ENCODE measurements around the gene LRRC9. TPM values are rescaled to one million over a fixed set of nuclear protein-coding genes. Genes with fewer than 3 reads are reported as not detected.
"Not testable (repeated sequence)": the region's sequence is repeated elsewhere in the genome, so short reads cannot be mapped to it uniquely, and the experiment has no call there.

LRRC9 gene
- total RNA-seq, 4 donors from 2014 or later = not detected

GRCh38 chr14:60095781-60096450 is 176.0 kb downstream of the LRRC9 start:
- H3K9me3 ChIP-seq = no peaks in the 10 kb centered on the region
- no peak overlapping the region for H3K27ac ChIP-seq (replicated peaks in 1 of 4)
- H3K36me3 ChIP-seq = peaks cover 0 to 13% (median 8%) of the 10 kb centered on the region in 4 donors
- intact Hi-C loops (cut with DNase I) = no loop called here
- 44% methylated on average over 3 of the region's 3 CpGs for WGBS
- no peaks in the 10 kb centered on the region for H3K27me3 ChIP-seq
- peaks cover 39 to 45% (median 41%) of the 10 kb centered on the region in 4 donors for H3K4me1 ChIP-seq
- DNase-seq (ENCODE audit: extremely low spot score) = no peak
- no peak overlapping the region for H3K4me3 ChIP-seq
- TF ChIP-seq CTCF (IDR thresholded peaks at IDR 0.05) (no peak), POLR2A (IDR thresholded peaks at IDR 0.05; ENCODE audit: low read depth) (no peak), EP300 (IDR thresholded peaks at IDR 0.05) (no peak), POLR2AphosphoS5 (IDR thresholded peaks at IDR 0.05) (no peak)

GRCh38 chr14:60097974-60098373 is 178.0 kb downstream of the LRRC9 start:
- no peak for DNase-seq (ENCODE audit: extremely low spot score)
- TF ChIP-seq EP300 (IDR thresholded peaks at IDR 0.05) = no peak
- TF ChIP-seq CTCF (IDR thresholded peaks at IDR 0.05) = no peak
- 80% methylated on average over 6 of the region's 6 CpGs for WGBS
- Histone ChIP-seq H3K9me3 (no peaks in the 10 kb centered on the region), H3K27ac (replicated peaks in 1 of 4) (no peak overlapping the region), H3K27me3 (no peaks in the 10 kb centered on the region), H3K4me1 (peaks cover 42 to 54% (median 47%) of the 10 kb centered on the region in 4 donors), H3K4me3 (no peak overlapping the region), H3K36me3 (peaks cover 0 to 13% (median 8%) of the 10 kb centered on the region in 4 donors)
- intact Hi-C loops (cut with DNase I) = no loop called here

GRCh38 chr14:60099855-60100254 is 179.9 kb downstream of the LRRC9 start:
- H3K4me1 ChIP-seq = peaks cover 28 to 46% (median 38%) of the 10 kb centered on the region in 4 donors
- 97% methylated on average over 7 of the region's 7 CpGs for WGBS
- H3K9me3 ChIP-seq; H3K27me3 ChIP-seq; H3K27ac ChIP-seq (replicated peaks in 1 of 4); H3K4me3 ChIP-seq; DNase-seq (ENCODE audit: extremely low spot score); intact Hi-C loops (cut with DNase I): not testable (repeated sequence)
- H3K36me3 ChIP-seq = peaks cover 0 to 13% (median 8%) of the 10 kb centered on the region in 4 donors

GRCh38 chr14:60101786-60102185 is 181.8 kb downstream of the LRRC9 start:
- no peak for DNase-seq (ENCODE audit: extremely low spot score)
- H3K27me3 ChIP-seq = no peaks in the 10 kb centered on the region
- no peak overlapping the region for H3K4me3 ChIP-seq
- no peaks in the 10 kb centered on the region for H3K9me3 ChIP-seq
- no peak overlapping the region for H3K27ac ChIP-seq (replicated peaks in 1 of 4)
- TF ChIP-seq POLR2AphosphoS5 (IDR thresholded peaks at IDR 0.05) (no peak), POLR2A (IDR thresholded peaks at IDR 0.05; ENCODE audit: low read depth) (no peak), CTCF (IDR thresholded peaks at IDR 0.05) (no peak), EP300 (IDR thresholded peaks at IDR 0.05) (no peak)
- H3K36me3 ChIP-seq = peaks cover 0 to 13% (median 8%) of the 10 kb centered on the region in 4 donors
- 90% methylated on average over 1 of the region's 1 CpG for WGBS
- peaks cover 29 to 37% (median 34%) of the 10 kb centered on the region in 4 donors for H3K4me1 ChIP-seq
- intact Hi-C loops (cut with DNase I) = no loop called here

GRCh38 chr14:60102389-60102788 is 182.4 kb downstream of the LRRC9 start:
- Histone ChIP-seq H3K36me3 (peaks cover 0 to 11% (median 7%) of the 10 kb centered on the region in 4 donors), H3K27me3 (no peaks in the 10 kb centered on the region), H3K4me3 (no peak overlapping the region), H3K9me3 (no peaks in the 10 kb centered on the region), H3K4me1 (peaks cover 31 to 42% (median 35%) of the 10 kb centered on the region in 4 donors), H3K27ac (replicated peaks in 1 of 4) (no peak overlapping the region)
- no peak for DNase-seq (ENCODE audit: extremely low spot score)
- intact Hi-C loops (cut with DNase I) = no loop called here
- WGBS = 41% methylated on average over 2 of the region's 2 CpGs
- TF ChIP-seq CTCF (IDR thresholded peaks at IDR 0.05) (no peak), EP300 (IDR thresholded peaks at IDR 0.05) (no peak), POLR2A (IDR thresholded peaks at IDR 0.05; ENCODE audit: low read depth) (no peak)

All from esophagus muscularis mucosa (tissue), 4 donors.